Erythroblast (primary cell): Measurements from ENCODE around the gene CLINT1.

ENCODE experiments used
- GATA1 ChIP-seq: IDR thresholded peaks from 2 replicates; pipeline ENCODE4 v1.6.1; 2011; ENCODE audit warnings: low read depth, mild to moderate bottlenecking, control low read depth, low read length, moderate library complexity
- POLR2A ChIP-seq: IDR thresholded peaks from 2 replicates; pipeline ENCODE4 v1.6.1; 2011; ENCODE audit warnings: mild to moderate bottlenecking, low read length

- no peak for TF ChIP-seq POLR2A
- TF ChIP-seq GATA1 = no peak
Observed at GRCh38 chr5:157800137-157800536, 58.8 kb downstream of the CLINT1 start.
